HEK293T (cell line): Measurements from ENCODE around the gene GFOD2.

ENCODE experiments used
- CTCF ChIA-PET: fragments of 350-600 bp; formaldehyde crosslinking; extraction: SDS; loops from one replicate; lab custom pipeline; 2021; ENCODE audit warnings: antibody characterized with exemption, inconsistent platforms; lab: Yijun Ruan, JAX
- POLR2A ChIA-PET: fragments of 350-600 bp; formaldehyde crosslinking; extraction: SDS; loops from one replicate; lab custom pipeline; 2020; ENCODE audit warnings: antibody characterized with exemption, inconsistent platforms; lab: Yijun Ruan, JAX
- DNase-seq: peaks from one replicate; pipeline ENCODE4 v3.0.0; 2012; ENCODE audit warnings: mixed read lengths; ENCODE audit errors: extremely low spot score
- ARNT ChIP-seq: fragments of 450-650 bp; IDR thresholded peaks from 2 replicates; pipeline ENCODE4 v1.6.1; 2017; ENCODE audit warnings: mild to moderate bottlenecking
- BHLHE40 ChIP-seq: fragments of 450-650 bp; IDR thresholded peaks from 2 replicates; pipeline ENCODE4 v1.6.1; 2016; ENCODE audit warnings: mild to moderate bottlenecking, moderate library complexity, borderline replicate concordance
- CTBP1 ChIP-seq: fragments of 450-650 bp; IDR thresholded peaks from 2 replicates; pipeline ENCODE4 v1.6.1; 2016; ENCODE audit warnings: borderline replicate concordance
- ELF4 ChIP-seq: fragments of 450-650 bp; IDR thresholded peaks from 2 replicates; pipeline ENCODE4 v1.6.1; 2017; ENCODE audit warnings: antibody characterized with exemption
- FOXA1 ChIP-seq: fragments of 450-650 bp; IDR thresholded peaks from 2 replicates; pipeline ENCODE4 v1.6.1; 2016; ENCODE audit warnings: mild to moderate bottlenecking
- FOXK2 ChIP-seq: fragments of 450-650 bp; IDR thresholded peaks from 2 replicates; pipeline ENCODE4 v1.6.1; 2016; ENCODE audit warnings: mild to moderate bottlenecking
- FOXM1 ChIP-seq: fragments of 450-650 bp; IDR thresholded peaks from 2 replicates; pipeline ENCODE4 v1.6.1; 2017; ENCODE audit warnings: mild to moderate bottlenecking, borderline replicate concordance
- HDGF ChIP-seq: fragments of 450-650 bp; IDR thresholded peaks from 2 replicates; pipeline ENCODE4 v1.6.1; 2017; ENCODE audit warnings: antibody characterized with exemption, borderline replicate concordance
- L3MBTL2 ChIP-seq: fragments of 450-650 bp; conservative IDR thresholded peaks from 2 replicates; pipeline ENCODE4 v1.6.1; 2016; ENCODE audit warnings: mild to moderate bottlenecking
- LEF1 ChIP-seq: fragments of 450-650 bp; IDR thresholded peaks from 2 replicates; pipeline ENCODE4 v1.6.1; 2017; ENCODE audit warnings: mild to moderate bottlenecking, borderline replicate concordance
- NFRKB ChIP-seq: fragments of 450-650 bp; IDR thresholded peaks from 2 replicates; pipeline ENCODE4 v1.6.1; 2016; ENCODE audit warnings: mild to moderate bottlenecking, moderate library complexity
- PKNOX1 ChIP-seq: fragments of 450-650 bp; IDR thresholded peaks from 2 replicates; pipeline ENCODE4 v1.6.1; 2016
- SP1 ChIP-seq: fragments of 450-650 bp; IDR thresholded peaks from 2 replicates; pipeline ENCODE4 v1.6.1; 2017
- SUZ12 ChIP-seq: fragments of 450-650 bp; IDR thresholded peaks from 2 replicates; pipeline ENCODE4 v1.6.1; 2016; ENCODE audit warnings: mild to moderate bottlenecking
- TARDBP ChIP-seq: fragments of 450-650 bp; IDR thresholded peaks from 2 replicates; pipeline ENCODE4 v1.6.1; 2016
- ZNF384 ChIP-seq: fragments of 450-650 bp; IDR thresholded peaks from 2 replicates; pipeline ENCODE4 v1.6.1; 2016

GFOD2 gene

GRCh38 chr16:67709050-67709449 lies 10.1 kb downstream of the GFOD2 start:
- DNase-seq, result no peak
- ChIA-PET POLR2A (interaction anchor here (1.0 to 1.1 kb wide), 2 partner anchors 10 to 17 kb away, joined by 3 to 5 read pairs; partner anchors contain the start of gene GFOD2), CTCF (no interaction called here)
- no peak for TF ChIP-seq ELF4
- TF ChIP-seq L3MBTL2, result no peak
- no peak for TF ChIP-seq FOXA1

- TF ChIP-seq ZNF384 (no peak), SP1 (no peak), SUZ12 (no peak), FOXM1 (no peak), LEF1 (no peak), PKNOX1 (no peak), TARDBP (no peak), BHLHE40 (no peak), FOXK2 (no peak), FOXA1 (no peak), ELF4 (no peak), HDGF (no peak), ARNT (no peak), NFRKB (no peak), CTBP1 (no peak), L3MBTL2 (no peak)
- POLR2A ChIA-PET, result interaction anchor here (1.0 kb wide), 1 partner anchor 11 kb away, joined by 3 read pairs; the partner anchor contains the start of gene GFOD2
- CTCF ChIA-PET, result interaction anchor here (0.6 kb wide), 1 partner anchor 216 kb away, joined by 4 read pairs; no protein-coding TSS in a partner anchor
- no peak for DNase-seq
Observed at GRCh38 chr16:67708368-67708771, 10.7 kb downstream of the GFOD2 start.

- TF ChIP-seq ELF4 (no peak), FOXK2 (no peak), FOXM1 (no peak), PKNOX1 (no peak), NFRKB (no peak), SP1 (no peak), LEF1 (no peak), ZNF384 (no peak), FOXA1 (no peak), ARNT (no peak), L3MBTL2 (no peak), HDGF (no peak), SUZ12 (no peak), BHLHE40 (no peak), CTBP1 (no peak), TARDBP (no peak)
- POLR2A ChIA-PET, result interaction anchor here (1.0 kb wide), 1 partner anchor 11 kb away, joined by 3 read pairs; the partner anchor contains the start of gene GFOD2
- DNase-seq, result no peak
- CTCF ChIA-PET, result no interaction called here
Observed at GRCh38 chr16:67707790-67708189, 11.3 kb downstream of the GFOD2 start.

GRCh38 chr16:67707210-67707609 lies 11.9 kb downstream of the GFOD2 start:
- TF ChIP-seq ARNT (no peak), HDGF (no peak), PKNOX1 (no peak), TARDBP (no peak), FOXA1 (no peak), FOXM1 (no peak), NFRKB (no peak), BHLHE40 (no peak)
- ChIA-PET CTCF (no interaction called here), POLR2A (no interaction called here)
- no peak for DNase-seq

- CTCF ChIA-PET, result no interaction called here
- POLR2A ChIA-PET, result no interaction called here
Observed at GRCh38 chr16:67704110-67704509, 15.0 kb downstream of the GFOD2 start.

More at GRCh38 chr16:67704110-67704509, 15.0 kb downstream of the GFOD2 start:
- no peak for DNase-seq
- TF ChIP-seq FOXA1 (no peak), SUZ12 (no peak), NFRKB (no peak), TARDBP (no peak), HDGF (no peak), BHLHE40 (no peak), L3MBTL2 (no peak), CTBP1 (no peak), ARNT (no peak), LEF1 (no peak), FOXM1 (no peak), FOXK2 (no peak), ELF4 (no peak), PKNOX1 (no peak), SP1 (no peak), ZNF384 (no peak)
